ES-I3 (cell line): ENCODE measurements around the gene PRR20G.

Source experiments
- H3K36me3 ChIP-seq: 2 replicates; pipeline ENCODE4 v1.6.1; 2013; ENCODE audit warnings: mild to moderate bottlenecking, low read length, control low read depth, moderate library complexity; ENCODE audit not compliant: insufficient read depth
- H3K4me1 ChIP-seq: 2 replicates; pipeline ENCODE4 v1.6.1; 2013; ENCODE audit warnings: mild to moderate bottlenecking, control low read depth, low read length; ENCODE audit not compliant: insufficient read depth
- H3K9ac ChIP-seq: 2 replicates; pipeline ENCODE4 v1.6.1; 2013; ENCODE audit warnings: low read depth, mild to moderate bottlenecking, low read length, moderate library complexity
- H3K9me3 ChIP-seq: 2 replicates; pipeline ENCODE4 v1.6.1; 2013; ENCODE audit warnings: mild to moderate bottlenecking, low read length, moderate library complexity; ENCODE audit not compliant: control insufficient read depth, insufficient read depth

Gene PRR20G

DNA sequence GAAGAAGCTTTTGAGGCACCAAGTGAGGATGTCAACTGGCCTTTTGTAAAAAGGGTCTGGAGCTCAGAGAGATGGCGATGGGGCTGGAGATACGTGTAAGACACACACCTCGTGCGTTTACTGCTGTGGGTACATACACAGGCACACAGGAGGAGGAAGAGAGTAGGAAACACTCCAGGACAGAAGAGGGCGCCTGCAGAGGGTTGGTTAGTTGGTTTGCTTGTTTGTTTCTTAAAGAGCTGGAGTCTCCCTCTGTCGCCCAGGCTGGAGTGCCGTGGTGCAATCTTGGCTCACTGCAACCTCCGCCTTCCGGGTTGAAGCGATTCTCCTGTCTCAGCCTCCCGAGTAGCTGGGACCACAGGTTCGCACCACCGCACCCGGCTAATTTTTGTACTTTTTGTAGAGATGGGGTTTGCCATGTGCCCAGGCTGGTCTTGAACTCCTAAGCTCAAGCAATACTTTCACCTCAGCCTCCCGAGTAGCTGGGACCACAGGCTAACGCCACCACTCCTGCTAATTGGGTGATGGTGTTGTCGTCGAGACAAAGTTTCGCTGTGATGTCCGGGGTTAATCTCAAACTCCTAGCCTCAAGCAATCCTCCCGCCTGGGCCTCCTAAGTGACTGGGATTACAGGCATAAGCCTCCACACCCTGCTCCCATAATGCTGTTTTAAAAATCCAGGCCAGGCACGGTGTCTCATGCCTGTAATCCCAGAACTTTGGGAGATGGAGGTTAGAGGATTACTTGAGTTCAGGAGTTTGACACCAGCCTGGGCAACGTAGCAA lies 1.3 kb upstream of the PRR20G start:
- Histone ChIP-seq H3K9me3 (no peaks in the 10 kb centered on the region; the same call in 1 of the 2 replicates), H3K4me1 (no peaks in the 10 kb centered on the region), H3K9ac (no peak overlapping the region), H3K36me3 (no peaks in the 10 kb centered on the region)

DNA sequence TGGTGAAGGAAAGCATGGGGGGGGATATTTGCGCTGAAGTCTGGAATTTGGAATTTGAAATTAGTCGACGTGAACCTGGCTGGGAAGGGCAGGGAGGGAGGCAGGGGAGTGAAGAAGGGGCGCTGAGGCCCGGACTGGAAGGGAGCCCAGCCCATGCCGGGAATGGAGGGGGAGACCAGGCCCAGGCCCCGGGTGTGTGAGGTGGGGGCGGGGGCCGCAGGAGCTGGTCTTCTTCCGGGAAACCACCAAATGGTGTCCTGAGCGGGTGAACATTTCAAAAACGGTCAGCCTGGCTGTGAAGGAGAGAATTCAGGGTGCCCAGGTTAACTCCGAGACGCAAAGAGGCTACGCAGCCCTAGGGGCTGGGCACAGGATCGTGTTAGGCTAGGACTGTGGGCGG lies 497 bp upstream of the PRR20G start:
- H3K4me1 ChIP-seq = no peaks in the 10 kb centered on the region
- H3K9me3 ChIP-seq = no peaks in the 10 kb centered on the region; the same call in 1 of the 2 replicates
- no peak overlapping the region for H3K9ac ChIP-seq
- H3K36me3 ChIP-seq = no peaks in the 10 kb centered on the region

DNA sequence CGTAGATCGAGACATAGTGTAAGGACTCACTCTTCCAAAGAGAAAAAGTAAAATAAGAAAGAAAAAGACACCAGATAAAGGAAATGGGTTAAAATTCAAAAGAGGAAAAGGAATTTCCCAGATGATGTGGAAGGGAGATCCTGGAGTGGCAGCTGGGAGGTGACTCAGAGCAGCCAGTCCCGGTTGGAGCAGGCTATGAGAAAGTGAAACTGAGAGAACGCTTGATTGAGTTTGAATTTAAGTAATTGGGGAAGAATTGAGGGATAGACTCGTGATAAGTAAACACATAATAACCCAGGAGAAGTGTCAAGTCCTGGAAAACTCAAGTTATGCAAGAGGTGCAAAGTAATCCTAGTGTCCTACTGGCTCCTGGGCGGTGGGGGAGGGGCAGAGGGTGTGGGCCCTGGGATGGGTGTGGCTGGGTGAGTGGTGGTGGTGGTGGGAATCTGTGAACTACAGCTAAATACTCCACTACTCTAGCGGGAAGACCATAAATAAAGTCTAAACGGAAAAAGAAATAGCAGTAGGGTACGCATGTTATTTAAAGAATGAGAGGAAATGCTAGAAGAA lies 1.2 kb downstream of the PRR20G start:
- no peaks in the 10 kb centered on the region for H3K4me1 ChIP-seq
- H3K9ac ChIP-seq = no peak overlapping the region
- no peaks in the 10 kb centered on the region; the same call in 1 of the 2 replicates for H3K9me3 ChIP-seq
- H3K36me3 ChIP-seq = no peaks in the 10 kb centered on the region

DNA sequence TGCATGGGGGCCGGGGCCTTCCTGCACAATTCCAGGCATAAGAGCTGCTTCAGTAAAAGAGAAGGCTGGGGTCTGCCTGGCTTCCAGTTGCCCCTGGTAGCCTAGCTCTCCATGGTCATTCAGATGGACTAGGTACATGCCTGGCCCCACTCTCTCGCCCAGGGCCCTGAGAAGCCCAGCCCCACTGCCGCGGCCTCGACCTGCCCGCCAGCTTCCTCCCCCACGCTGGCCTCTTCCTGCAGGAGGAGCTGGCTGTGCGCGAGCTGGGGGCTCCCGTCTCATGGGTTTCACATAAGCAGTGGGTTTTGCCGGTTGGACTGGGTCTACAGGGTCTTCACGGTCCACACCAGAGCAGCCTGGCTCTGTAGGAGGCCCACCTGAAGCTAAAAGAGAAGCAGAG lies 3.6 kb downstream of the PRR20G start:
- H3K36me3 ChIP-seq = no peaks in the 10 kb centered on the region
- H3K4me1 ChIP-seq = no peaks in the 10 kb centered on the region
- no peak overlapping the region for H3K9ac ChIP-seq
- H3K9me3 ChIP-seq = no peaks in the 10 kb centered on the region

DNA sequence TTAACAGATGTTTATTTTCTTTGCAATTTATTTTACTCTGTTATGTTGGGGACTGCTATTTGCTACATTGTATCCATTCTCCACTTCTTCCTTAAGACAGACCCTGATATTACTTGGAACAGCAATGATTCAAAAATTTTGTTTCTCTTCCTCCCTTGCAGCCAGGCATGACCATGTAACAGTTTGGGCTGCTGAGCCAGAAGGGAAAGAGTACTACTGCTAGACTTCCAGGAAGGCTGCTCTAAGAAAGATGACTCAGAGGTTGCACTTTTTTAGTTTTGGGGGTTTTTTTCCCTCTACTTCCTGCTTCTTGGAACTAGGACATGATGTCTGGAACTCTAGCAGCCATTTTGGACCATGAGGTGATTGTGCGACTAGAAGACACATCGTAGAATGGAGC lies 10.3 kb downstream of the PRR20G start:
- no peaks in the 10 kb centered on the region for H3K4me1 ChIP-seq
- H3K36me3 ChIP-seq = no peaks in the 10 kb centered on the region
- H3K9me3 ChIP-seq = 0 out of 2 replicates have a peak, but pooled peaks cover 2% of the 10 kb centered on the region
- H3K9ac ChIP-seq = no peak overlapping the region

DNA sequence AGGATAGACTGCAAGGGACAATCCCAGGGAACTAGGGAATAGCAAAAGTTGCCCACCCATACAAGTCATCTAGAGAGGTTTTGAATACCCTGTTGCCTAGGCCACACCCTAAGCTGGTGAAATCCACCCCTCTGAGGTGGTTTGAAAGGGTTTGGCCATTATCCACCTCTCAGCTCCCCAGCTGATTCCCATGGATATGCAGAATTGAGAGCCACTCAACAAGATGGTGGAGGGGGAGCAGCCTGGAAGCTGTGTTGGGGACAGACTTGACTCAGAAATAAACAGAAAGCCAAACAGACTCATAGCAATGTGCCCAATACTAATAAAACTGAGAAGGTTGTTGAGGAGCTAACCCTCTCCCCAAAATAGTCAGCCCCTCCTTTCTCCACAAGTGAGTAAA lies 10.9 kb downstream of the PRR20G start:
- Histone ChIP-seq H3K4me1 (no peaks in the 10 kb centered on the region), H3K9me3 (0 out of 2 replicates have a peak, but pooled peaks cover 2% of the 10 kb centered on the region), H3K9ac (no peak overlapping the region), H3K36me3 (no peaks in the 10 kb centered on the region)

DNA sequence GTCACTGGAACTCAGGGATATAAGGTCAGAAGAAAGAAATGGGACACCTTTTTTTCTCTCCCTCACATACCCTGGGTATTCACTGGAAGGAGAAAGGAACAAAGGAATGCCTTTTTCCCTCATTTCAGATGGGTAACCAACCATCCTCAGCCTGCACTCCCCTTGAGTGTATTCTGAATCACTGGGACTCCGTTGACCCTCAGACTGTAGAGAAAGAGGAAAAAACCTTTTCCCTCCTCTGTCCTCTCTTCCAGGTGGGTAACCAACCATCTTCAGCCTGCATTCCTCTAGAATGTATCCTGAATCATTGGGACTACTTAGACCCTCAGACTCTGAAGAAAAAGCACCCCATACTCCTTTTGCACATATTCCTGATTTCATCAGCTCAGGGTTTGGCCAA lies 11.4 kb downstream of the PRR20G start:
- Histone ChIP-seq H3K9ac (no peak overlapping the region), H3K9me3 (0 out of 2 replicates have a peak, but pooled peaks cover 2% of the 10 kb centered on the region), H3K36me3 (no peaks in the 10 kb centered on the region), H3K4me1 (no peaks in the 10 kb centered on the region)

DNA sequence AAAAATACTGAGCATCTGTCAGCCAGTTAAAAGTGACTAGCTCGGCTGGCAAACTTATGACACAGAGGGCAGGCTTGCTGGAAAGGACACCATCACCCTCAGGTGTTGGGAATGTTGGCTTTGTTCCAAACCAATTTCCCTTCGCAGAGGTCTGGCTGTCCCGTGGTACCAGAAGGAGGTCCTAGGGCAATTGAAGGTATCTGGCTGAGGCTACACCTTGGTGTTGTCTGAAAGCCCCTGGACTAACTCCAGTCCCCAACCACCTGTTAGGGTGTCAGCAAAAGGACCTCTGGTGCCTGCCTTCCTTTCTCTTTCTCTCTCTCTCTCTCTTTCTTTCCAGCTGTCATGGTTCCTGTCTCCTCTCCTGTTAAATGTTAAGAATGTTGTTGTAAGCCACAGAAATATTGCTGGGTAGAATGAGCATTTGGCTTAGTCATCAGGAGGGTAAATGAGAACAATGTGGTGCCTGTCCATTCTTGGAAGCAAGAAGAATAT lies 12.5 kb downstream of the PRR20G start:
- H3K4me1 ChIP-seq = no peaks in the 10 kb centered on the region
- no peaks in the 10 kb centered on the region for H3K36me3 ChIP-seq
- no peak overlapping the region for H3K9ac ChIP-seq
- H3K9me3 ChIP-seq = 0 out of 2 replicates have a peak, but pooled peaks cover 2% of the 10 kb centered on the region

DNA sequence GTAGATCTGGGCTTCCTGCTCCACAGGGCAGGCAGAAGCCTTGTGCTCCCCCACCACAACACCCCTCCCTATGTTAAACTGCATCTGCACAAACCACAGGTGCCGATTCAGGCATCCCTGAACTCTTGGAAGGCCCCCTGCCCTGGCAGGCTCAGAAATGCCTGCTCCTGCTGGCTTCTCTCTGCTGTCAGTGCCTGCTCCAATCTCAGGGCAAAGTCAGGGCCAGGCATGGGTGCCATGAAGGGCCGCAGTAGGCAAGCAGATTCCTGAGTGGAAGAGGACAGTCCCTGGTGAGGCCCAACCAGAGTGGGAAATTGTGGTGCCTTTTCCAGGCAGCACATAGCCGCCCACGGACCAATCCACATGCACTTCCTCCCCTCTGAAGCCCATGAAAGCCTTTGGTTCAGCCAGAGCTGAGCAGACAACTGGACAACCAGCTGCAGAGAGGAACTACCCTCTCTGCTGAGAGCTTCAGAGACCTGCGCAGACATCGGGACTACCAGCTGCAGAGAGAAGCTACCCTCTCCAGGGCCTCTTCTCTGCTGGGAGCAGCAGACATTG lies 13.6 kb downstream of the PRR20G start:
- Histone ChIP-seq H3K9me3 (0 out of 2 replicates have a peak, but pooled peaks cover 2% of the 10 kb centered on the region), H3K36me3 (no peaks in the 10 kb centered on the region), H3K9ac (no peak overlapping the region), H3K4me1 (no peaks in the 10 kb centered on the region)

DNA sequence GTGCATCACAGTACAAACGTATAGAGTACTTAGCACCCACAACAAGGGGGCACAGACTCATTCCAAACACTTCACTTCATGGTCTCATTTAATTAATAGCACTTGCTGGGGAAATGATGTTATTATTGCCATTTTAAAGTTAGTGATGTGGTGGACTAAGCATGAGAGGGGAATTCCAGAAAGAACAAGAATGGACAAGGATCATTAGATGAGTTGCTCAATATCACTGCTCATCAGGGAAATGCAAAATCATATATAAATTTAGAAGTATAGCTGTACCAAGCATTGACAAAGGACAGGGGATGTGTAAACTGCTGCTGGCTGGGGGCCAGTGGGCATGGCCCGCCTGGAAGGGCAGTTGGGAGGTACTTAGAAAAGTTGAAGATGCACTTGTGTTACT lies 14.6 kb downstream of the PRR20G start:
- H3K36me3 ChIP-seq = no peaks in the 10 kb centered on the region
- H3K9me3 ChIP-seq = peaks cover 2% of the 10 kb centered on the region; the same call in 1 of the 2 replicates
- H3K9ac ChIP-seq = no peak overlapping the region

DNA sequence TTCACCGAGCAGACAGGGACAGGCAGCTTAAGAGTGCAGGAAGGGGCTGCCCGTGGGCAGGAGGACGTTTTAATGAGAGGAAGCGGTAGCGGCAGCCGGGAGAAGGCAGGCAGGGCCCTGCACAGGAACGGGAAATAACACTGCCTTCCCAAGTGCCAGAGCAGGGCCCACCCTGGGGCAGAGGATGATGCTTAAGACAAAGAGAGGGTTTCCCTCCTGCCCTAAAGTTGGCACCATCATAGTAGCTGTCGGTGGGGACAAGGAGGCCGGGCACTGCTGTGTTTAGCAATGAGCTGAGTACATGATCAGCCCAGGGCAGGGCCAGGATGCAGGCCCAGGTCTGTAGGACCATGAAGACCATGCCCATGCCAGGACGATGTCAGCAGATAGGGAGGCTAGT lies 21.7 kb downstream of the PRR20G start:
- H3K4me1 ChIP-seq = no peaks in the 10 kb centered on the region
- no peak overlapping the region for H3K9ac ChIP-seq
- no peaks in the 10 kb centered on the region for H3K36me3 ChIP-seq
- H3K9me3 ChIP-seq = peaks cover 3% of the 10 kb centered on the region; the same call in 1 of the 2 replicates

More for the DNA sequence above, 14.6 kb downstream of the PRR20G start:
- H3K4me1 ChIP-seq = no peaks in the 10 kb centered on the region

DNA sequence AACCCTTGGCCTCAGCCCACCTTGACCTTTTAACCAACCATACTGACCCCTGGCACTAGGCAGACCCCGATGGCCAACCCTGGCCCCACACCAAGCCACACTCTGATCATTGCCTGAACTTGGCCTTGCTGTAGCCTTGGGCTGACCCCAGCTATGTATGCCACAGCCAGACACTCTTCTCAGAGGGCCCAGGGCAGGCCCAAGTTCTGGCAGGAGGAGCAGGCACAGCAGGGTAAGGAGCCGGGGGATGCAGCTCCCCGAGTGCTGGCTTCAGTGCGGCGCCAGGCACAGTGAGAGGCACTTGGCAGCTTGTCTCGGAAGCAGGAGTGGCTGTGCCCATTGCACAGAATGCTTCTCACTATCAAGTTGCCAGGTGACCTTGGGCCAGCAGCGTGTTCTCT lies 22.3 kb downstream of the PRR20G start:
- Histone ChIP-seq H3K9me3 (peaks cover 3% of the 10 kb centered on the region; the same call in 1 of the 2 replicates), H3K9ac (no peak overlapping the region), H3K4me1 (no peaks in the 10 kb centered on the region), H3K36me3 (no peaks in the 10 kb centered on the region)

DNA sequence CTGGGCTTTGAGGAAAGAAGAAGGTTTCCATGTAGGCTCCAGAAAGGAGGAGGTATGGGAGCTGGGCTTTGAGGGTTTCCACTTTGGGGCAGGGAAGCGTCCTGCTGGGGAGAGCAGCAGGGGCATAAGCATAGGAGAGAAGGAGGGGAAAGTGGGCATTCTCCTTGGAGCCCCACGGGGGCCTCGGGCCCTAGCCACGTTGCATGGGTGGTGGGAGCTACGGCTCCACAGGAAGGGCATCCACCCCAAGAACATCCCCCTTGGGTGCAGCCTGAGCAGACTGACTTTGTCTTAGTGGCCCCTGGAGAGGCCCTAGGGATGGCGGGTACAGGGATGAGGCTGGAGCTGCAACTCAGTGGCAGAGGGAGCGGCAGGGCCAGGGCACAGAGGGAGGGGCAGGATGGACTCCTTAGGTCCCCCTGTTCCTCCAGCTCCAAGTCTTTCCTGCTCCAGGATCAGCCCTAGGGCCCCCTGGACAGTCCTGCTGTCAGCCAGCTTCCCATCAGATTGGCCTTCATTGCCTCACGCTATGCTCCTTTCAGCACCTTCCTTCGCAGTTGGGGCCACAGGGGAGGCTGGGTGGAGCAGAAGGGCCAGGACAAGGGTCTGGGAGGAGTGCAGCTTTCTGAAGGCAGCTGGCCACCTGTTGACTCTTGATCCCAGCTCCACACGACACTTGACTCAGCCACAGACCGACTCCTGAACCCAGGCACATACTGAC lies 22.9 kb downstream of the PRR20G start:
- no peak overlapping the region for H3K9ac ChIP-seq
- H3K9me3 ChIP-seq = peaks cover 3% of the 10 kb centered on the region; the same call in 1 of the 2 replicates
- no peaks in the 10 kb centered on the region for H3K4me1 ChIP-seq
- no peaks in the 10 kb centered on the region for H3K36me3 ChIP-seq

DNA sequence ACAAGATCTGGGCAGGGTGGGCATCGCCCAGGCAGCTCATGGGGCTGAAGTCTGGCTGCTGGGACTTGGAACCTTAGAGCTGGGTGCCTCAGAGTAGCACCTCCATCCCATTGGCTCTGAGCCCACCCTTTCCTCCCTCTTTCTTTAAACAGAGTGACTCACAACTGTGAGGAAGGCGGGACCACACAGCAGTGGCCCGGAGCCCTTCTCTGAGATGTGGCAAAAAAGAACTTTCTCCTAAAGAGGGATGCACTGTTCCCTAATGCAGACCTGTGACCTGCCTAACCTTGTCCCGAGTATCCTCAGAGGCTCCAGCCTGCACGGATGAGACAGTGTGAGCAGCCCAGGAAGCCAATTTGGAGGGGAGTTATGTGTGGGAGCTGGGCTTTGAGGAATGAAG lies 23.6 kb downstream of the PRR20G start:
- Histone ChIP-seq H3K36me3 (no peaks in the 10 kb centered on the region), H3K9ac (no peak overlapping the region), H3K9me3 (peaks cover 3% of the 10 kb centered on the region; the same call in 1 of the 2 replicates), H3K4me1 (no peaks in the 10 kb centered on the region)
